ENCODE measurements around the gene SLC22A1.
"Not testable (repeated sequence)": the region's sequence is repeated elsewhere in the genome, so short reads cannot be mapped to it uniquely, and the experiment has no call there.

The SLC22A1 gene

DNA sequence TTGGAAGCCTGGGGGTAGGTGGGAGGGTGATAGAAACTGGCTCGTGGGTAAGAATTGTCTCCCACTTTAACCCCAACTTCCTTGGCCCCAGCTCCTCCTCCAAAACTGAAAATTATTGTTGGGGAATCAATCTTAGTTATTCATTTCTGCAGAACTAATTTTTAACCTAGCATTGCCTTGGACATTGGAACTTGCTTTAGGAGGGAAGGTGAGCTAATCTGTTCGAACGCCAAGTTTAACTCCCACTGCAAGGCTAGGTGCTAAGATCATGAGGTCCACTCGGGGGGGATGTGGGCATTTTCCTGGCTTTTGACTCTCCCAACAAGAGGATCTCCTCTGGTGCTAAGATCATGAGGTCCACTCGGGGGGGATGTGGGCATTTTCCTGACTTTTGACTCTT is 3.5 kb downstream of the SLC22A1 start:
- DNase-seq, result not testable (repeated sequence)

DNA sequence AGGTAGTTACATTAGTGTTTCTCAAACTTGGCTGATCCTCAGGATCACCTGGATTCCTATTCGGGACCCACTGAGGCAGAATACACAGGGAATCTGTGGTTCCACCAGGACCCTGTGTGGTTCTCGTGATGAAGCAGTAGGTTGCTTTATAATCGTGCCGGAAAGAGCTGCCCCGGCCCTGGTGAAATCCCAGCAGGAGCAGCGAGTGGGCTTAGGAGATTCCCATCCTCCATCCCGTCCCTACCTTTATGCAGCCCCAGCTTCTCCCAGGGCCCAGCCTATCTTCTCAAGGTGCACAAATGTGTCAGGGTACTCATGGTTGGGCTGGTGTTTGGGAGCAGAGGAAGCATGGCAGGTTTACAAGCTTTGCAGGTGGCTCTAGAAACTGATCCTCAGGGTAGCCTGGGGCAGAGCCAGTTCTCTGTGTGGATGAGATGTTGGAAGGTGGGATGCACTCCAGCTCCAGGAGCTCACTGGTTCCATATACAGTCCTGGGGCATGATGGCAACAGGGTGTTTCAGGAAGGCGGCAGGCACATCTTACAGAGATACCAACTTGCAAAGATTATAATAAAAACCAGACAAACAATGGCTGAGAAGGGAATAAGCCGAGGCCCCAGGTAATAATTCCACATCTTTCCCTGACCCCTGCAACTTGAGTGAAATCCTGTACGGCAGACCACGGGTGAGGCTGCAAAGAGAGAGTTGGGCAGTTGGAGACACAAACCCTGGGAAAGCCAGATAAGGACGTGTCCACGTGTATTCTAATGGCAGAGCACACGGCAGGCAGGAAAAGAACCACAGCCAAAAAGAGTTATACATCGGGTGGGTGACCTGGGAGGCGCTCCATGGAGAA is 5.9 kb downstream of the SLC22A1 start:
- no peak for DNase-seq

DNA sequence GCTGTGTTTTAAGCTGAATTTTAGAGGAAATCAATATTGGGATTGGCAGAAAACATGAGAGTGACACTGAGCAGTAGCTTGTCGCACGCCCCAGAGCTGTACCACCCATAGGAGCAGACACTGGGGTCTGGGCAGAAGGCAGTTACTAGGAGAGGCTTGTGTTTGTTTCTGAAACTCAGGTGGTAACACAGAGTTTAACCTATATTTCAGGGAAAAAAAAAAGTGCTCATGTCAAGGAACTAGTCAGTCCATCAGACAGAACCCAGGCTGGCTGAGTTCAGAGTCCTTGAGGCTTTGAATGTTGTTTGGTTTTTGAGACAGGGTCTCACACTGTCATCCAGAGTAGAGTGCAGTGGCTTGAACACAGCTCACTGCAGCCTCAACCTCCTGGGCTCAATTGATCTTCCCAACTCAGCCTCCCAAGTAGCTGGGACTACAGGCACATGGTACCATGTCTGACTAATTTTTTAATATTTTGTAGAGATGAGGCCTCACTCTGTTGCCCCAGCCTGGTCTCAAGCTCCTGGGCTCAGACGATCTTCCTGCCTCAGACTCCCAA is 6.6 kb downstream of the SLC22A1 start:
- DNase-seq, result no peak

GRCh38 chr6:160128879-160129516 is 7.4 kb downstream of the SLC22A1 start:
- DNase-seq, result no peak

GRCh38 chr6:160129881-160130615 is 8.4 kb downstream of the SLC22A1 start:
- no peak for DNase-seq

- DNase-seq, result no peak
These were observed 9.3 kb downstream of the SLC22A1 start for GRCh38 chr6:160130729-160131484.

- no peak for DNase-seq
These were observed 10.2 kb downstream of the SLC22A1 start for GRCh38 chr6:160131636-160132296.

DNA sequence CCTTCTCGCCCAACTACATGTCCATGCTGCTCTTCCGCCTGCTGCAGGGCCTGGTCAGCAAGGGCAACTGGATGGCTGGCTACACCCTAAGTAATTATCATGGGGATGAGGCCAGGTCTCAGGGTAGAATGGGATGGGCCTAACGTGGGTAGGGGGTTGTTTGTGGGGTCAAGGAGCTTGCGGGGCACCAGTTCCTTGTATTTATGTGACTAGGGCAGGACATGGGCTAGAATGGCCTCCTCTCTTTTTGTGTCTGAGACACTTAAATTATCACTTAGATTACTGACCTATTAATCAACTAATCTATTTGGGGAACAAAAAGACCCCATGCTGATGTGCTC is 10.7 kb downstream of the SLC22A1 start:
- DNase-seq, result no peak

GRCh38 chr6:160132776-160133338 is 11.2 kb downstream of the SLC22A1 start:
- DNase-seq, result no peak

DNA sequence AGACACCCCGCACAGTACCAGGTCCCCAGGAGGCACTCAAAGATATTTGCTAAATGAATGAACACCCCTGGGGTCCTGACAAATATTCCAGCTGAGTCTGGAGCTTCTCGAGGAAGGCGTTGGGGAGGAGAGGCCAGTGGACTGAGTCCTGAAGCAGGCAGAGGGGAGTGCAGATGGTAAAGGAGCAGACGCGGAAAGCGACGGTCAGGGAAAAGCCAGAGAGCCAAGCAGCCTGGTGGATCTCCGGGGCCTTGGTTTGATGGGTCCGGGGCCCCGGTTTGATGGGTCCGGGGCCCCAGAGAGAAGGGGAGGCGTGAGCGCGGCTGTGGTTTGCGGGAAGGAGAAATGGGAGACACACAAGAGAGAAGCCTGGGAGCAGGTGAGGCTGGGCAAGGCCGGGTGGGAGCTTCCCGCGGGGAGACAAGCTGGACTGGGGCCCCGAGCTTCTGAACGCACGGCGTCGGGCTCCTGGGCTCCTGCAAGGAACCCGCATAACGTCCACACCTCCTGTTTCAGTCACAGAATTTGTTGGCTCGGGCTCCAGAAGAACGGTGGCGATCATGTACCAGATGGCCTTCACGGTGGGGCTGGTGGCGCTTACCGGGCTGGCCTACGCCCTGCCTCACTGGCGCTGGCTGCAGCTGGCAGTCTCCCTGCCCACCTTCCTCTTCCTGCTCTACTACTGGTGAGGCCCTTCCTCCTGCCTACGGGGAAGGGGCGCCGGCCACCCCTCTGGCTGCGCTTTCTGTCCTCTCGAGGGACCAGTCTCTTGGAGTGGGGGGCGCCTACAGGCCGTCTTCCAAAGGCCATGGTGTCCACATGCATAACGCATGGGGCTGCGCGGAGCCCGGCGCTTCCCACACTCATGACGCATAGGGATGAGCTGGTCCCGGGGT is 12.1 kb downstream of the SLC22A1 start:
- no peak for DNase-seq

- DNase-seq, result not testable (repeated sequence)
These were observed 12.7 kb downstream of the SLC22A1 start for GRCh38 chr6:160134337-160134751.

DNA sequence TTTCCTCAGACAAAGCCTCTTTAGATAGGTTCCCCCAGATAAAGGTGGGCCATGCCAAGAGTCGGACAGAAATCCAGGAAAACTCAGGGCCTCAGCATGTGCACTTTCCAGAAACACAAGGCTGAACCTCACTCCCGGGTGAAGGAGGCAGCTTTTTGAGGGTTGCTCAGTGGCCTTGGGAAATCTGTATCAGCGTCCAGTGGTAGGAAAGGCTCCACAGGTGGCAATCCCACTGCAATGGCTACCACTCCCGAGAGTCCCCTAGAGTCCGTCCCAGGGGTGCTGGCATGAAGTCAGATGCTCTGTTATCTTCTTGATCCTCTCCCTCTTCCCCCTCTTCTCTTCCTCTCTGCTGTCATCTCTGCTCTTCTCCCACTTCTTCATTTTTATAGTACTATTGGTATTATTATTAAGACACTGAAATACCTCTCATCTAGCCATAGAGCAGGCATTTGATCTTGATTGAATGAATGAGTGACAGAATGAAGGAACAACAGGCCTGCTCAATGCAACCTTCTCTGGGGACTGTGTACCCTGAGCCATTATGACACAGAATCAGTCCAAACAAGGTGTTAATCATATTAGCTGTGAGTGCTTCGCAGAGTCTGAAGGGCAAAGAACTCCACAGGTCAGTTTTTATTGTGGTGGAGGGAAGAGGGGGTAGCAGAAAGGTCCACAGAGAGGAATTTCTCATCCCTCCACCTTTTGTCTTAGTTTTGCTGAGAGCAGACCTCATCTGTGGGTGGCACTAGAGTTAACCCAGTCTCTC is 13.3 kb downstream of the SLC22A1 start:
- DNase-seq, result no peak

GRCh38 chr6:160135907-160136655 is 14.5 kb downstream of the SLC22A1 start:
- no peak for DNase-seq

GRCh38 chr6:160137130-160137988 is 15.7 kb downstream of the SLC22A1 start:
- no peak for DNase-seq

GRCh38 chr6:160137989-160138835 is 16.6 kb downstream of the SLC22A1 start:
- no peak for DNase-seq

GRCh38 chr6:160138839-160139419 is 17.3 kb downstream of the SLC22A1 start:
- no peak for DNase-seq

DNA sequence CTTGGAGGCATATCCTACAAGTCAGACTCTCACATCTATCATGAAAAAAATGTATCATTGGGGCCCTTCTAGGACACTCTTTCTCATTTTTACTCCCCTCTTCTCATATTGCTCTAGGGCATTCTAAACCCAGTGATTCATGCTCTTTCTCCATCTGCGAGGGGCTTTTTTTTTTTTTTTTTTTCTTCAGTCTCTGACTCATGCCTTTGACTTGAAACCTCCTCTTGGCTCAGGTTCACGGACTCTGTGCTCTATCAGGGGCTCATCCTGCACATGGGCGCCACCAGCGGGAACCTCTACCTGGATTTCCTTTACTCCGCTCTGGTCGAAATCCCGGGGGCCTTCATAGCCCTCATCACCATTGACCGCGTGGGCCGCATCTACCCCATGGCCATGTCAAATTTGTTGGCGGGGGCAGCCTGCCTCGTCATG is 17.8 kb downstream of the SLC22A1 start:
- no peak for DNase-seq

Measured in NCI-H2107 (cell line).